GM12878 (cell line): Measurements from ENCODE around the gene ITSN2. TPM values are rescaled to one million over a fixed set of nuclear protein-coding genes. Genes with fewer than 3 reads are reported as not detected.

Source experiments
- ATAC-seq: fragments of 200-7000 bp; cut with Tn5 transposase; 3 replicates; pipeline ENCODE4 v1.9.1; 2020; ENCODE audit warnings: mild to moderate bottlenecking, moderate library complexity
- BruUV-seq: library from RNA; stranded (reverse); fragments of 400-500 nt; replicated peaks from 2 replicates; lab custom pipeline; 2021; lab: Mats Ljungman, UMichigan
- CTCF ChIA-PET: fragments of 300-600 bp; sonication (Branson Sonifier 250); formaldehyde crosslinking; extraction: SDS; loops from one replicate; lab custom pipeline; 2021; ENCODE audit warnings: inconsistent platforms; lab: Yijun Ruan, JAX
- POLR2A ChIA-PET: fragments of 350-600 bp; formaldehyde crosslinking; extraction: SDS; loops from one replicate; lab custom pipeline; 2021; ENCODE audit warnings: inconsistent platforms; lab: Charles Lee
- RAD21 ChIA-PET: fragments of 300-600 bp; sonication (Branson Sonifier 250); formaldehyde crosslinking; loops from one replicate; lab custom pipeline; 2023; ENCODE audit warnings: antibody characterized with exemption; ENCODE audit not compliant: unreplicated experiment; lab: Charles Lee
- SMC1A ChIA-PET: fragments of 300-600 bp; sonication (Branson Sonifier 250); formaldehyde crosslinking; loops from one replicate; lab custom pipeline; 2023; ENCODE audit not compliant: unreplicated experiment, uncharacterized antibody; lab: Charles Lee
- DNase-seq: peaks from one replicate; pipeline ENCODE4 v3.0.0-alpha.2; 2011; ENCODE audit warnings: low read depth, low spot score
- FAIRE-seq: peaks from 3 replicates; lab custom pipeline; 2011; peaks lifted over from hg19 to GRCh38; lab: Jason Lieb, UNC
- H2AFZ ChIP-seq: 2 replicates; pipeline ENCODE4 v1.6.0; 2011; ENCODE audit warnings: low read depth, low read length, control low read depth; ENCODE audit not compliant: control insufficient read depth
- H3K27ac ChIP-seq: 2 replicates; pipeline ENCODE4 v1.5.1; 2011; ENCODE audit warnings: control low read depth; ENCODE audit not compliant: control insufficient read depth, insufficient read depth
- H3K27me3 ChIP-seq, 2 experiments: replicated peaks in 1 of 2; 2 replicates each; pipeline versions ENCODE4 v1.6.0 to v1.6.1; 2011; ENCODE audit warnings: low read length in 1 of 2; ENCODE audit not compliant: control insufficient read depth in 2 of 2, insufficient read depth in 2 of 2
- H3K36me3 ChIP-seq, 2 experiments: 2 replicates each; pipeline ENCODE4 v1.5.1; 2011; ENCODE audit warnings: low read length in 1 of 2; ENCODE audit not compliant: control insufficient read depth in 2 of 2, insufficient read depth in 2 of 2
- H3K4me1 ChIP-seq: 2 replicates; pipeline ENCODE4 v1.6.1; 2011; ENCODE audit warnings: mild to moderate bottlenecking, low read length, moderate library complexity, mixed read lengths; ENCODE audit not compliant: control insufficient read depth, insufficient read depth
- H3K4me2 ChIP-seq: 2 replicates; pipeline ENCODE4 v1.6.0; 2011; ENCODE audit warnings: control low read depth; ENCODE audit not compliant: control insufficient read depth, insufficient read depth
- H3K4me3 ChIP-seq: fragments of 200-600 bp; sonication (generic); 2 replicates; pipeline ENCODE4 v1.5.1; 2016
- H3K79me2 ChIP-seq: 2 replicates; pipeline ENCODE4 v1.6.0; 2011; ENCODE audit warnings: low read length; ENCODE audit not compliant: control insufficient read depth, insufficient read depth
- H3K9ac ChIP-seq: 2 replicates; pipeline ENCODE4 v1.8.0; 2011; ENCODE audit warnings: low read length, control low read depth, mixed read lengths; ENCODE audit not compliant: control insufficient read depth, insufficient read depth
- H3K9me3 ChIP-seq: replicated peaks from 3 replicates; pipeline ENCODE4 v1.5.1; 2011; ENCODE audit warnings: mild to moderate bottlenecking, low read length; ENCODE audit not compliant: control insufficient read depth, insufficient read depth
- H4K20me1 ChIP-seq: 2 replicates; pipeline ENCODE4 v1.6.0; 2011; ENCODE audit not compliant: control insufficient read depth, insufficient read depth
- ASH2L ChIP-seq: fragments of 300-600, 200-600 bp; sonication (generic); IDR thresholded peaks from 2 replicates; pipeline ENCODE4 v1.6.1; 2017; ENCODE audit warnings: low read depth, mild to moderate bottlenecking, borderline replicate concordance
- BCL3 ChIP-seq: IDR thresholded peaks from 2 replicates; pipeline ENCODE4 v1.6.1; 2011; ENCODE audit warnings: borderline replicate concordance, low read depth, mild to moderate bottlenecking, moderate library complexity, low read length; ENCODE audit not compliant: insufficient read depth, poor library complexity, severe bottlenecking
- CBX5 ChIP-seq: sonication (generic); IDR thresholded peaks from 2 replicates; pipeline ENCODE4 v1.6.1; 2016; ENCODE audit warnings: low read depth, moderate library complexity, mild to moderate bottlenecking, inconsistent platforms
- E2F8 ChIP-seq: fragments of 450-650 bp; IDR thresholded peaks from 2 replicates; pipeline ENCODE4 v1.6.1; 2018; ENCODE audit warnings: mild to moderate bottlenecking, low read depth, moderate library complexity; ENCODE audit not compliant: partially characterized antibody
- MTA3 ChIP-seq: IDR thresholded peaks from 2 replicates; pipeline ENCODE4 v1.6.1; 2012; ENCODE audit warnings: low read length, inconsistent platforms, borderline replicate concordance
- NFIC ChIP-seq: IDR thresholded peaks from 2 replicates; pipeline ENCODE4 v1.6.1; 2012; ENCODE audit warnings: low read depth, mild to moderate bottlenecking, inconsistent platforms, low read length, moderate library complexity
- NKRF ChIP-seq: fragments of 450-650 bp; conservative IDR thresholded peaks from 2 replicates; pipeline ENCODE4 v1.6.1; 2017; ENCODE audit warnings: mild to moderate bottlenecking, moderate library complexity
- NR2C1 ChIP-seq: fragments of 450-650 bp; IDR thresholded peaks from 2 replicates; pipeline ENCODE4 v1.6.1; 2017; ENCODE audit warnings: antibody characterized with exemption, mild to moderate bottlenecking, moderate library complexity
- POLR2AphosphoS5 ChIP-seq: IDR thresholded peaks from 2 replicates; pipeline ENCODE4 v1.6.1; 2011; ENCODE audit warnings: mild to moderate bottlenecking, low read length, inconsistent platforms
- SKIL ChIP-seq: fragments of 450-650 bp; IDR thresholded peaks from 2 replicates; pipeline ENCODE4 v1.6.1; 2017; ENCODE audit warnings: mild to moderate bottlenecking, low read depth, inconsistent platforms; ENCODE audit not compliant: poor library complexity, severe bottlenecking
- ZNF622 ChIP-seq: fragments of 450-650 bp; IDR thresholded peaks from 2 replicates; pipeline ENCODE4 v1.6.1; 2017; ENCODE audit warnings: mild to moderate bottlenecking, inconsistent platforms
- WGBS: methylation state at CpG from one replicate; pipeline ENCODE4 v1.1.6; 2016; ENCODE audit warnings: low lambda C conversion rate; ENCODE audit not compliant: insufficient replicate concordance, insufficient coverage; ENCODE audit errors: missing lambda C conversion rate; 5-methylcytosine and 5-hydroxymethylcytosine counted together
- in situ Hi-C: fragments of 300-500 bp; cut with MboI; formaldehyde crosslinking; loops from 9 replicates; pipeline ENCODE4 v1.14.3; 2018; ENCODE audit warnings: mixed read lengths
- intact Hi-C: fragments of 100-400 bp; cut with micrococcal nuclease; formaldehyde crosslinking; loops from one replicate; pipeline ENCODE4 v1.14.2; 2022; ENCODE audit not compliant: unreplicated experiment
- polyA plus RNA-seq, 11 experiments: library from polyadenylated mRNA; depleted of rRNA in 4 of 11; unstranded in 6 of 11; stranded (reverse) in 5 of 11; fragments of >200 nt; fragmentation: Nextera tagmentation in 4 of 11; fragmentation: Illumina TruSeq in 1 of 11; extraction: Ambion mirVana in 4 of 11; extraction: Trizol in 1 of 11; gene quantifications; 1 replicate in 1 of 11; 2 replicates in 10 of 11; pipeline versions ENCODE4 v1.2.1 to v1.2.3, GENCODE V29; 2011 to 2016; ENCODE audit warnings: inconsistent platforms in 2 of 11, missing spikeins in 2 of 11, low read depth in 1 of 11
- total RNA-seq, 4 experiments: library from RNA; depleted of rRNA in 3 of 4; stranded (reverse); fragments of >200 nt in 3 of 4; fragmentation: Illumina TruSeq in 1 of 4; extraction: Trizol in 1 of 4; gene quantifications; 2 replicates each; pipeline versions ENCODE4 v1.2.1 to v1.2.3, GENCODE V29; 2013 to 2021

ITSN2 gene
- total and polyA plus RNA-seq, 10 of the 15 experiments (the other 5 are each of a cell fraction or from before 2014, with no cell fraction given), result 20.5 to 80.0 (median 54.7) TPM

- H3K36me3 ChIP-seq, result no peaks in the 10 kb centered on the region
- POLR2A ChIA-PET, result no interaction called here
- H2AFZ ChIP-seq, result no peak overlapping the region
- H3K27ac ChIP-seq, result no peak overlapping the region
- RAD21 ChIA-PET, result no interaction called here
- FAIRE-seq (no peak), ATAC-seq (no peak), DNase-seq (no peak)
- in situ Hi-C loops (no loop called here), intact Hi-C loops (no loop called here)
- H3K9me3 ChIP-seq, result no peaks in the 10 kb centered on the region
- H3K9ac ChIP-seq, result no peak overlapping the region
- TF ChIP-seq CBX5 (no peak), MTA3 (no peak), NR2C1 (no peak), NKRF (no peak), POLR2AphosphoS5 (no peak), ZNF622 (no peak), ASH2L (no peak), SKIL (no peak), BCL3 (no peak), NFIC (no peak), E2F8 (no peak)
- no peak overlapping the region for H3K4me3 ChIP-seq
- H3K4me1 ChIP-seq, result 0 out of 2 replicates have a peak, but pooled peaks cover under 1% of the 10 kb centered on the region
- H4K20me1 ChIP-seq, result no peaks in the 10 kb centered on the region
- CTCF ChIA-PET, result interaction anchor here (2.9 kb wide), 1 partner anchor 75 kb away, joined by 7 read pairs; the partner anchor contains the start of gene TP53I3
- H3K4me2 ChIP-seq, result no peak overlapping the region
- no TSS peak for BruUV-seq
- SMC1A ChIA-PET, result interaction anchor here (1.5 kb wide), 1 partner anchor 17 kb away, joined by 3 read pairs; no protein-coding TSS in a partner anchor
- H3K27me3 ChIP-seq, result no peaks in the 10 kb centered on the region
- 78% methylated on average over 4 of the region's 4 CpGs for WGBS
- no peaks in the 10 kb centered on the region for H3K79me2 ChIP-seq
Observed at GRCh38 chr2:24159708-24160107, 200.6 kb downstream of the ITSN2 start.
